Measurements from ENCODE around the gene SLC45A2. TPM values are rescaled to one million over a fixed set of nuclear protein-coding genes. Genes with fewer than 3 reads are reported as not detected.

The SLC45A2 gene
- total and polyA plus RNA-seq, 9 of the 15 experiments (the other 6 are each of a cell fraction or from before 2014, with no cell fraction given) = 0.03 to 0.29 (median 0.14) TPM; not detected in 4

- no TSS peak for BruUV-seq (replicated peaks)
- Histone ChIP-seq H3K9me3 (replicated peaks; ENCODE audit: control insufficient read depth, insufficient read depth, low read depth, low read length) (no peaks in the 10 kb centered on the region), H4K20me1 (replicated peaks; ENCODE audit: control insufficient read depth, insufficient read depth, low read length) (no peaks in the 10 kb centered on the region), H3K4me1 (replicated peaks in 1 of 2; ENCODE audit: control insufficient read depth in 2 of 2, insufficient read depth in 2 of 2, low read length in 2 of 2) (peaks cover 0 to 18% of the 10 kb centered on the region in 2 experiments; a peak in 2 of 5 replicates), H3K9me1 (ENCODE audit: control insufficient read depth, insufficient read depth, low read length) (no peaks in the 10 kb centered on the region), H3K36me3 (ENCODE audit: control insufficient read depth, insufficient read depth, low read length) (no peaks in the 10 kb centered on the region), H3K27ac (ENCODE audit: extremely low read depth, low read depth, low read length) (no peak overlapping the region), H3K4me3 (no peak overlapping the region), H3K9ac (ENCODE audit: insufficient read depth in 1 of 2, low read depth in 2 of 2, low read length in 2 of 2) (no peak overlapping the region), H3K27me3 (ENCODE audit: control insufficient read depth in 2 of 2, insufficient read depth in 2 of 2, low read length in 2 of 2) (peaks cover 14 to 36% of the 10 kb centered on the region in 2 experiments), H3K79me2 (ENCODE audit: control insufficient read depth, insufficient read depth, low read length) (no peaks in the 10 kb centered on the region), H2AFZ (ENCODE audit: low read depth, low read length) (no peak overlapping the region), H3K4me2 (ENCODE audit: insufficient read depth, low read length) (no peak overlapping the region)
- FAIRE-seq = no peak
- ChIA-PET POLR2A (no interaction called here), CTCF (ENCODE audit: low intra/inter-chr PET ratio) (interaction anchor here (0.5 to 3.3 kb wide), 4 partner anchors 16 to 498 kb away, joined by 3 to 20 read pairs (median 3); no protein-coding TSS in a partner anchor)
- TF ChIP-seq MEIS2 (IDR thresholded peaks at IDR 0.05; ENCODE audit: partially characterized antibody) = no peak
- no peak for TF ChIP-seq HDAC8 (tag; IDR thresholded peaks at IDR 0.05)
- no peak for TF ChIP-seq ZNF146 (CRISPR knock-in tag; IDR thresholded peaks at IDR 0.05; ENCODE audit: unreplicated experiment)
- TF ChIP-seq TAF7 (tag; IDR thresholded peaks at IDR 0.05) = no peak
- no peak for TF ChIP-seq SREBF1 (IDR thresholded peaks at IDR 0.05; ENCODE audit: borderline replicate concordance, low read depth, low read length)
- no peak for TF ChIP-seq ZNF134 (CRISPR knock-in tag; conservative IDR thresholded peaks at IDR 0.05)
- TF ChIP-seq, protein P1, sequence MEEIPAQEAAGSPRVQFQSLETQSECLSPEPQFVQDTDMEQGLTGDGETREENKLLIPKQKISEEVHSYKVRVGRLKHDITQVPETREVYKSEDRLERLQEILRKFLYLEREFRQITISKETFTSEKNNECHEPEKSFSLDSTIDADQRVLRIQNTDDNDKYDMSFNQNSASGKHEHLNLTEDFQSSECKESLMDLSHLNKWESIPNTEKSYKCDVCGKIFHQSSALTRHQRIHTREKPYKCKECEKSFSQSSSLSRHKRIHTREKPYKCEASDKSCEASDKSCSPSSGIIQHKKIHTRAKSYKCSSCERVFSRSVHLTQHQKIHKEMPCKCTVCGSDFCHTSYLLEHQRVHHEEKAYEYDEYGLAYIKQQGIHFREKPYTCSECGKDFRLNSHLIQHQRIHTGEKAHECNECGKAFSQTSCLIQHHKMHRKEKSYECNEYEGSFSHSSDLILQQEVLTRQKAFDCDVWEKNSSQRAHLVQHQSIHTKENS (CRISPR knock-in tag; IDR thresholded peaks at IDR 0.05) = no peak
- TF ChIP-seq ELF1 (tag; IDR thresholded peaks at IDR 0.05) = no peak
- no peak for TF ChIP-seq NFE2 (IDR thresholded peaks at IDR 0.05; ENCODE audit: low read depth)
- TF ChIP-seq ZNF583 (CRISPR knock-in tag; IDR thresholded peaks at IDR 0.05) = no peak
- TF ChIP-seq GTF2E2 (tag; IDR thresholded peaks at IDR 0.05) = no peak
- TF ChIP-seq KDM1A (IDR thresholded peaks at IDR 0.05) = no peak
- no peak for TF ChIP-seq TFE3 (CRISPR knock-in tag; IDR thresholded peaks at IDR 0.05)
- WGBS (ENCODE audit: insufficient coverage, low coverage, missing lambda C conversion rate) = 0% methylated on average over 1 of the region's 1 CpG
- intact Hi-C loops (cut with micrococcal nuclease) = loop anchor here (1.0 to 2.0 kb wide), 2 partner anchors 345 to 498 kb away; no protein-coding TSS in a partner anchor
- ATAC-seq = no peak
- in situ Hi-C loops (cut with MboI) = no loop called here
- no peak for DNase-seq (ENCODE audit: extremely low read depth in 1 of 4, low spot score in 3 of 4)
These were observed 50.3 kb downstream of the SLC45A2 start for GRCh38 chr5:33934176-33934575.

Data from K562 (cell line).